Measurements from ENCODE around the gene ENTPD2.

The ENTPD2 gene

DNA sequence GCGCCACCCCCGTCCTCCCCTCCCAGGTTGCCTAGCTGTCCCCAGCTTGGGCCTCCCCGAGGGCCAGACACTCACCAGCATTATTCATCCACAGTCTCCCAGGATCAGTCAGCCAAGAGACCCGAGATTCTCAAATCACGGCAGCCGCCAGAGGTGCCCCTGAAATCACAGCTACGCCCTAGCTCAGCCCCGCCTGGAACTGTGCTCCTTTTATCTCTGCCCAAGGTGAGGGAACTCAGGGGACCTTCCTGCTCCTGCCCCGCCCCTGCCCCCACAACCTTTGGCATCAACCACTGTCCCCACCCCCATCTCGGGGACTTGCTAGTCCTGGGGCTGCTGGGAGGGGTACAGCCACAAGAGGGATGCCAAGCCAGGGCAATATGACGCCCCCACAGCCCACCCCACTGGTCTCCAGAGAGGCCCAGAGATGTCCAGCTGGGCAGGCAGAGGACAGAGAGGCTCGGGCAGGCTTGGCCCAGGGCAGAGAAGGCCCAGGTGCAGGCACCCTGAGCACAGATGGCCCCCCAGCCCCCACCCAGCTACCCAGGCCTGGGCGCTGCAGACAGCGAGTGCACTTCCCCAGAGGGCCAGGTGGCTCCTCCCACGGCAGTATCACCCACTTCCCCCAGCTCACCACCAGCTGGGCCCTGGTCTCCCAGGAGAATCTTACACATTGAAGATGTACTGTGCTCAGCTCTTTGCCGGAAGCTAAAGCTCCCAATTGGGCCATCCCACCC lies 21.8 kb downstream of the ENTPD2 start, which contains the start of gene FUT7:
TSS of gene FUT7 (minus strand) at position 185 of the 737 bp plus-strand sequence. CDS start at position 88, 97 bp downstream.
- TF ChIP-seq Cebpa-rat (IDR thresholded peaks at IDR 0.05) = no peak

DNA sequence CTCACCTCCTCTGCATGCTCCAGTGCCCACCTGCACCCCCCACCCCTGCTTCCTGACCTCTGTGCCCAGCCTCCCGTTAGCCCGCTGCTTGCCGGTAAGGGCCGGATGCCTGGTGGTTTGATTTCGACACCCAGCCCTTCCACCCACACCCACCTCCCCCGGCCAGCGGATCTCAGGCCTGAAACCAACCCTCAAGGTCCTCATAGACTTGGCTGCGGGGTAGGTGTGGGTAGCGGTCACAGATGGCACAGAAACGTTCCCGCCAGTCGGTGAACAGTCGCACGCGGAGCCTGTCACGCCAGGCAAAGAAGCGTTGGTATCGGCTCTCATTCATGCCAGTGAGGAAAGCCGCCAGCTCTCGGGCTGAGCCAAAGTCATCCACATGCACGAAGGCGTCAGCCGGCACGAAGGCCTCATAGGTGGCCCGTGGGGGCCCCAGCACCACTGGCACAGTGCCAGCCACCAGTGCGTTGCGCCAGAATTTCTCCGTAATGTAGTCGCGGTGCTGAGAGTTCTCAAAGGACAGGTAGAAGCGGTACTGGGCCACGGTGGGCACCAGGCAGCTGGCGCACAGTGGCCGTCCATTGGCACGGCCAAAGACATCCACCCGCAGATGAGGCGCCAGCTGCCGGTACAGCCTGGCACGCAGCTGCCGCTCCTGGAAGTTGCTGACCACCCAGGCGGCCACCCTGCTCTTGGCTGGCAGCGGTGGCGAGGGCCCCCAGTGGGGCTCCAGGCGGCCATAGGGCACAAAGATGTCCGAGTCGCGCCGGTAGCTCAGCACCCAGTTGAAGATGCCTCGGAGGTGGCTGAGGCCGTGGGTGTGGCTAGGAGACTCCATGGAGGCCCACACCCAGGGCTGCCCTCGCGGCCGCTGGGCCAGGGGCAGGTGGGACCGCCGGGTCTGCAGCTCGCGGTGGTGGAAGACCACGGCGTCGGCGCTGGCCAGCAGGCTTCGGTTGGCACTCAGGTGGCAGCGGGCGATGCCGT lies 23.0 kb downstream of the ENTPD2 start:
- H3K9ac ChIP-seq = peak overlapping the region; percentile 80
- peak overlapping the region; percentile 94 for H3K27ac ChIP-seq
- no peaks in the 10 kb centered on the region for H3K27me3 ChIP-seq
- peaks cover 94% of the 10 kb centered on the region for H3K4me1 ChIP-seq
- peak overlapping the region; percentile 74 for H3K4me3 ChIP-seq
- no peaks in the 10 kb centered on the region for H3K36me3 ChIP-seq
- peak; percentile 90 for TF ChIP-seq Cebpa-rat (IDR thresholded peaks at IDR 0.05)
- no peaks in the 10 kb centered on the region for H3K9me3 ChIP-seq
- H3K4me2 ChIP-seq = peak overlapping the region; percentile 94
- H4K20me1 ChIP-seq = peaks cover 17% of the 10 kb centered on the region

More for the DNA sequence above, 21.8 kb downstream of the ENTPD2 start, which contains the start of gene FUT7:
- peaks cover 6% of the 10 kb centered on the region for H3K36me3 ChIP-seq
- no peaks in the 10 kb centered on the region for H3K27me3 ChIP-seq
- peaks cover 5% of the 10 kb centered on the region for H4K20me1 ChIP-seq
- H3K4me1 ChIP-seq = peaks cover 87% of the 10 kb centered on the region
- peak within 1 kb of the TSS; percentile 80 for H3K9ac ChIP-seq
- peak within 1 kb of the TSS; percentile 94 for H3K4me2 ChIP-seq
- H3K4me3 ChIP-seq = peak within 1 kb of the TSS; percentile 74
- H3K9me3 ChIP-seq = no peaks in the 10 kb centered on the region
- H3K27ac ChIP-seq = peak within 1 kb of the TSS; percentile 94

- Histone ChIP-seq H3K4me1 (peaks cover 94% of the 10 kb centered on the region), H3K4me3 (peak overlapping the region; percentile 74), H3K9ac (peak overlapping the region; percentile 80)
These were observed 23.9 kb downstream of the ENTPD2 start for GRCh38 chr9:137030006-137030405.

DNA sequence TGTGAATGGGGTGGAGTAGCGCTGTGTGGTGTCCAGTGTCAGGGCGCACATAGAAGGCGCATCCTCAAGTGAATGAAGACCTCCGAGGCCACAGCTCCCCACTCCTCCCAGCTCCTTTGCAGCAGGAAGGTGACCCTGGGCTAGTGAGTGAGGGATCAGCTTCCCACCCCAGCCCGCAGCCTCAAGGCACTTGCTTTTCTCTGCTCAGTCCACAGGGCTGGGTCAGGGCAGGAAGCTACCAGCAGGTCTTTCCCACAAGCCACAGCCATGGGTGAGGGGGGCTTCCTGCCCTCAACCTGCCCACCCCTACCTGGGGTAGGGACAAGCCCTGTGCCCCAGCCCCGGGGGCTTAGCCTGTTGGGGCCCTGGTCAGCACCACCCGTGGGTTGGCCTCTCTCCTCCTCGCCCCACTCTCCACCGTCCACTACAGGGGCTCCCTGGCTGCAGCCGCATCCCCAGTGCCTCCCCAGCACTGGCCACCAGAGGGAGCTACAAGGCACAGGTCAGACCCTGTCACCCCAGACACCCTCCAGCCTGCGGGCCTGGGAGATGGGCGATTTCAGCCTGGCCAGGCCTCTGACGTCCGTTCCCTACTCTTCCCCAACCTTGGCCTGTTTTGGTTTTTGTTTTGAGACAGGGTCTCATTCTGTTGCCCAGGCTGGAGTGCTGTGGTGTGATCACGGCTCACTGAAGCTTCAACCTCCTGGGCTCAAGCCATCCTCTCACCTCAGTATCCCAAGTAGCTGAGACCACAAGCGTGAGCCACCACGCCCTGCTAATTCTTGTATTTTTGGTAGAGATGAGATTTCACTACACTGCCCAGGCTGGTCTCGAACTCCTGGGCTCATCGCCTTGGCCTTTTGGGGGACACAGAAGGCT lies 24.6 kb downstream of the ENTPD2 start:
- H3K27ac ChIP-seq = peak overlapping the region; percentile 94
- no peaks in the 10 kb centered on the region for H3K9me3 ChIP-seq
- H3K4me3 ChIP-seq = peak overlapping the region; percentile 74
- H3K4me1 ChIP-seq = peaks cover 94% of the 10 kb centered on the region
- peak overlapping the region; percentile 80 for H3K9ac ChIP-seq
- H3K4me2 ChIP-seq = peak overlapping the region; percentile 94
- H4K20me1 ChIP-seq = peaks cover 30% of the 10 kb centered on the region
- no peaks in the 10 kb centered on the region for H3K27me3 ChIP-seq
- H3K36me3 ChIP-seq = no peaks in the 10 kb centered on the region
- no peak for TF ChIP-seq Cebpa-rat (IDR thresholded peaks at IDR 0.05)

More at GRCh38 chr9:137030006-137030405, 23.9 kb downstream of the ENTPD2 start:
- H3K27ac ChIP-seq = peak overlapping the region; percentile 94
- H4K20me1 ChIP-seq = peaks cover 26% of the 10 kb centered on the region
- TF ChIP-seq Cebpa-rat (IDR thresholded peaks at IDR 0.05) = no peak
- peak overlapping the region; percentile 94 for H3K4me2 ChIP-seq
- no peaks in the 10 kb centered on the region for H3K27me3 ChIP-seq
- H3K9me3 ChIP-seq = no peaks in the 10 kb centered on the region
- no peaks in the 10 kb centered on the region for H3K36me3 ChIP-seq

- H3K27ac ChIP-seq = peak overlapping the region; percentile 94
These were observed 25.4 kb downstream of the ENTPD2 start for GRCh38 chr9:137028263-137029057.

DNA sequence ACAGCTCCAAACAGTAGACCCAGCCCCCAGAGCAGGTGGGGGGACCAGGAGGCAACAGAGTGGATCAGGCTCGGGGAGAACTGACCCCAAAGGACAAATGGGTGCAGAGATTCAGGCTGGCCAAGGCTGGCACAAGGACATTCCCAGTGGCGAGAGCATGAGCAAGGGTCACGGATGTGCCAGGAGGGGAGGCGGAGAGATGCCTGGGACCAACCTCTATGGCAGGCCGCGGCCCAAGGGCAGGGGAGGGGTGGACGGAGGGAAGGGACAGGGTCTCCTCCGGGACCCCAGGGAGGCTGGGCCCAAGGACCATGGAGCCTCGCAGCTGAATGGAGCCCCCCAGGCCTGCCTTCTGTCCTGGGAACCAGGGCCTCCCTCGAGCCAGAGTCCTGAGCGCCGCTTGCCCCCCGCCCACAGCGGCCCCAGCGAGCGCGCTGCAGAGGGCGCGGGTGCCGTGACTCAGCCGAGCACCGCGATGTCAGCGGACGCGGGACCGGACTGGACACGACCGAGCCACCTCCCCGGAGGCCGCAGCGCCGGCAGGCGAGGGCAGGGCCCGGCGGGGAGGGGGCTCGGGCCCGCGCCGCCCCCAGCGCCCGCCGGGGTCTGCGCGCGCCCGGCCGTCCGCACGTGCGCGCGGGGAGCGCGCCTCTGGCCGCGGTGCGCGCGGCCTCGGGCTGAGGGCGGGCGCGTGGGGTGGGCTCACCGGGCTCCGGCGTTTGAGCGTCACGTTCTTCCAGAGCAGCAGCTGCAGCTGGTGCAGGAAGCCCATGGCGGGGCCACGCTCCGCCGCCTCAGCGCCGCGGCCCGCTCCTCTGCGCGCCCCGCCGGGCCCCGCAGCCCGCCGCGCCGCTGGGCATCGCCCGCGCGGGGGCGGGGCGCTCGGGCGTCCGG lies 26.2 kb downstream of the ENTPD2 start, which contains the start of gene ABCA2:
TSS of gene ABCA2 (minus strand) at position 869 of the 894 bp plus-strand sequence. CDS start at position 772, 97 bp downstream.
- TF ChIP-seq Cebpa-rat (IDR thresholded peaks at IDR 0.05) = no peak
- H3K27me3 ChIP-seq = no peaks in the 10 kb centered on the region
- peaks cover 7% of the 10 kb centered on the region; the same call in 1 of the 2 replicates for H3K36me3 ChIP-seq
- H3K4me2 ChIP-seq = peak within 1 kb of the TSS; percentile 94
- H3K4me3 ChIP-seq = peak within 1 kb of the TSS; percentile 74
- no peaks in the 10 kb centered on the region for H3K9me3 ChIP-seq
- peaks cover 79% of the 10 kb centered on the region for H3K4me1 ChIP-seq
- peak within 1 kb of the TSS; percentile 80 for H3K9ac ChIP-seq
- H4K20me1 ChIP-seq = peaks cover 41% of the 10 kb centered on the region
- H3K27ac ChIP-seq = peak within 1 kb of the TSS; percentile 94

More at GRCh38 chr9:137028263-137029057, 25.4 kb downstream of the ENTPD2 start:
- H3K9ac ChIP-seq = peak overlapping the region; percentile 80
- peaks cover 39% of the 10 kb centered on the region for H4K20me1 ChIP-seq
- no peak for TF ChIP-seq Cebpa-rat (IDR thresholded peaks at IDR 0.05)
- H3K9me3 ChIP-seq = no peaks in the 10 kb centered on the region
- peak overlapping the region; percentile 74 for H3K4me3 ChIP-seq
- H3K36me3 ChIP-seq = 0 out of 2 replicates have a peak, but pooled peaks cover 6% of the 10 kb centered on the region
- peaks cover 87% of the 10 kb centered on the region for H3K4me1 ChIP-seq
- H3K4me2 ChIP-seq = peak overlapping the region; percentile 94
- H3K27me3 ChIP-seq = no peaks in the 10 kb centered on the region

DNA sequence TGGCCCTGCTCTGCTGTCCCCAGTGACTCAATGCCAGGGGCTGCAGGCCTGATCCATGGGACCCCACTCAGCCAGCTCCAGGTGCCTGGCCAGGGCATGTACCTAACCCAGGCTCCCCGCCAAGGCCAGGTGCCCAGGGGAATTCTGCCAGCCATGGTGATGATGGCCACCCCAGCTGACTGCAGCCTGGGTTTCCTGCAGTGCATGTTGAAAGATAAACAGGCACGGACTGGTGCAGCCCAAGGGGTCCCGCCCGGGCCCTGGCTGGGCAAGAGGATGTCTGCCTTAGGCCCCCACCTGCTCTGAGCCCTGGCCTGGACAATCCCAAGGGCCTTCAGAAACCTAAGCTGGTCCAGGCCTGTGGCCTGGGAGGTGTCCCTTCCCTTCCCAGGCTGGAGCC lies 27.0 kb downstream of the ENTPD2 start:
- Histone ChIP-seq H3K4me2 (peak overlapping the region; percentile 94), H3K9me3 (no peaks in the 10 kb centered on the region), H3K36me3 (peaks cover 12% of the 10 kb centered on the region; the same call in 1 of the 2 replicates), H3K27me3 (no peaks in the 10 kb centered on the region), H4K20me1 (peaks cover 41% of the 10 kb centered on the region), H3K4me3 (peak overlapping the region; percentile 74), H3K27ac (peak overlapping the region; percentile 94), H3K4me1 (peaks cover 71% of the 10 kb centered on the region), H3K9ac (peak overlapping the region; percentile 80)
- TF ChIP-seq Cebpa-rat (IDR thresholded peaks at IDR 0.05) = no peak
